Measurements from ENCODE around the gene SFT2D1. TPM values are rescaled to one million over a fixed set of nuclear protein-coding genes. Genes with fewer than 3 reads are reported as not detected.

The SFT2D1 gene
- polyA plus RNA-seq, 1 experiment = 76.5 TPM

- TF ChIP-seq, protein P1, sequence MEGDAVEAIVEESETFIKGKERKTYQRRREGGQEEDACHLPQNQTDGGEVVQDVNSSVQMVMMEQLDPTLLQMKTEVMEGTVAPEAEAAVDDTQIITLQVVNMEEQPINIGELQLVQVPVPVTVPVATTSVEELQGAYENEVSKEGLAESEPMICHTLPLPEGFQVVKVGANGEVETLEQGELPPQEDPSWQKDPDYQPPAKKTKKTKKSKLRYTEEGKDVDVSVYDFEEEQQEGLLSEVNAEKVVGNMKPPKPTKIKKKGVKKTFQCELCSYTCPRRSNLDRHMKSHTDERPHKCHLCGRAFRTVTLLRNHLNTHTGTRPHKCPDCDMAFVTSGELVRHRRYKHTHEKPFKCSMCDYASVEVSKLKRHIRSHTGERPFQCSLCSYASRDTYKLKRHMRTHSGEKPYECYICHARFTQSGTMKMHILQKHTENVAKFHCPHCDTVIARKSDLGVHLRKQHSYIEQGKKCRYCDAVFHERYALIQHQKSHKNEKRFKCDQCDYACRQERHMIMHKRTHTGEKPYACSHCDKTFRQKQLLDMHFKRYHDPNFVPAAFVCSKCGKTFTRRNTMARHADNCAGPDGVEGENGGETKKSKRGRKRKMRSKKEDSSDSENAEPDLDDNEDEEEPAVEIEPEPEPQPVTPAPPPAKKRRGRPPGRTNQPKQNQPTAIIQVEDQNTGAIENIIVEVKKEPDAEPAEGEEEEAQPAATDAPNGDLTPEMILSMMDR (IDR thresholded peaks at IDR 0.05; ENCODE audit: low read depth, low read length) = no peak
- Histone ChIP-seq H3K4me3 (ENCODE audit: low read depth, low read length) (peak overlapping the region; percentile 81), H3K9me3 (ENCODE audit: control insufficient read depth, insufficient read depth, low read length) (no peaks in the 10 kb centered on the region), H3K27ac (ENCODE audit: low read depth, low read length) (no peak overlapping the region), H3K27me3 (ENCODE audit: control insufficient read depth, insufficient read depth, low read length) (no peaks in the 10 kb centered on the region)
- DNase-seq (ENCODE audit: low read depth, low spot score) = no peak
- POLR2A ChIA-PET = no interaction called here
- CTCF ChIA-PET = interaction anchor here (0.6 to 5.0 kb wide), 26 partner anchors 8 to 743 kb away, joined by 3 to 34 read pairs (median 5); partner anchors contain the start of gene SFT2D1
Measured at GRCh38 chr6:166381381-166381732, 39.0 kb upstream of the SFT2D1 start.

- Histone ChIP-seq H3K9me3 (ENCODE audit: control insufficient read depth, insufficient read depth, low read length) (no peaks in the 10 kb centered on the region), H3K27ac (ENCODE audit: low read depth, low read length) (no peak overlapping the region), H3K27me3 (ENCODE audit: control insufficient read depth, insufficient read depth, low read length) (no peaks in the 10 kb centered on the region), H3K4me3 (ENCODE audit: low read depth, low read length) (no peak overlapping the region)
- ChIA-PET POLR2A (no interaction called here), CTCF (interaction anchor here (2.6 to 5.0 kb wide), 2 partner anchors 67 to 103 kb away, joined by 18 to 34 read pairs; no protein-coding TSS in a partner anchor)
- TF ChIP-seq, protein P1 (IDR thresholded peaks at IDR 0.05; ENCODE audit: low read depth, low read length) = no peak
- DNase-seq (ENCODE audit: low read depth, low spot score) = no peak
Measured at GRCh38 chr6:166379800-166380199, 37.5 kb upstream of the SFT2D1 start.

GRCh38 chr6:166379103-166379586 lies 36.8 kb upstream of the SFT2D1 start:
- DNase-seq (ENCODE audit: low read depth, low spot score) = no peak
- Histone ChIP-seq H3K4me3 (ENCODE audit: low read depth, low read length) (no peak overlapping the region), H3K9me3 (ENCODE audit: control insufficient read depth, insufficient read depth, low read length) (no peaks in the 10 kb centered on the region), H3K27me3 (ENCODE audit: control insufficient read depth, insufficient read depth, low read length) (no peaks in the 10 kb centered on the region), H3K27ac (ENCODE audit: low read depth, low read length) (no peak overlapping the region)
- TF ChIP-seq, protein P1 (IDR thresholded peaks at IDR 0.05; ENCODE audit: low read depth, low read length) = no peak
- ChIA-PET CTCF (interaction anchor here (0.8 to 5.0 kb wide), 5 partner anchors 23 to 105 kb away, joined by 3 to 34 read pairs (median 14); no protein-coding TSS in a partner anchor), POLR2A (no interaction called here)

GRCh38 chr6:166377721-166378120 lies 35.4 kb upstream of the SFT2D1 start:
- TF ChIP-seq, protein P1 (IDR thresholded peaks at IDR 0.05; ENCODE audit: low read depth, low read length) = no peak
- DNase-seq (ENCODE audit: low read depth, low spot score) = no peak
- Histone ChIP-seq H3K27ac (ENCODE audit: low read depth, low read length) (no peak overlapping the region), H3K4me3 (ENCODE audit: low read depth, low read length) (no peak overlapping the region), H3K9me3 (ENCODE audit: control insufficient read depth, insufficient read depth, low read length) (no peaks in the 10 kb centered on the region), H3K27me3 (ENCODE audit: control insufficient read depth, insufficient read depth, low read length) (no peaks in the 10 kb centered on the region)
- ChIA-PET POLR2A (no interaction called here), CTCF (interaction anchor here (1.7 to 5.0 kb wide), 3 partner anchors 24 to 102 kb away, joined by 4 to 34 read pairs (median 14); no protein-coding TSS in a partner anchor)

DNA sequence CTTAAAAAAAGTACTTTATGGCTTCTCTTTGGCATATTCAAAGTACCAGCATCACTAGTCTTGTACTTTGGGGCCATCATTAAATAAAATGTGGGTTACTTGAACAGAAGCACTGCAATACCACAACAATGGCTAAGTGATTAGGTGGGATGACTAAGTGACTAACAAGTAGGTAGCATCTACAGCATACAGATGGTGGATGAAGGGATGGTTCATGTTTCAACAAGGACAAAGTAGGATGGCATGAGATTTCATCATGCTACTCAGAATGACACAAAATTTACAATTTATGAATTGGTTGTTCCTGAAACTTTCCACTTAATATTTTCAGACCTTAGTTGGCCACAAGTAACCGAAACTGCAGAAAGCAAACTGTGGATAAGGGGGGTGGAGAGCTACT lies 32.7 kb upstream of the SFT2D1 start:
- POLR2A ChIA-PET = no interaction called here
- H3K27me3 ChIP-seq (ENCODE audit: control insufficient read depth, insufficient read depth, low read length) = no peaks in the 10 kb centered on the region
- DNase-seq (ENCODE audit: low read depth, low spot score) = no peak
- H3K27ac ChIP-seq (ENCODE audit: low read depth, low read length) = no peak overlapping the region
- H3K9me3 ChIP-seq (ENCODE audit: control insufficient read depth, insufficient read depth, low read length) = no peaks in the 10 kb centered on the region
- TF ChIP-seq, protein P1 (IDR thresholded peaks at IDR 0.05; ENCODE audit: low read depth, low read length) = no peak
- no peak overlapping the region for H3K4me3 ChIP-seq (ENCODE audit: low read depth, low read length)
- CTCF ChIA-PET = no interaction called here
